HG03175 (cell line): ENCODE results near the gene POU2F1.

Experiments used
- ATAC-seq: cut with Tn5 transposase; IDR thresholded peaks from one replicate; pipeline ENCODE4 v1.9.1; 2021; ENCODE audit warnings: mild to moderate bottlenecking, moderate library complexity; ENCODE audit not compliant: unreplicated experiment

POU2F1 gene

DNA sequence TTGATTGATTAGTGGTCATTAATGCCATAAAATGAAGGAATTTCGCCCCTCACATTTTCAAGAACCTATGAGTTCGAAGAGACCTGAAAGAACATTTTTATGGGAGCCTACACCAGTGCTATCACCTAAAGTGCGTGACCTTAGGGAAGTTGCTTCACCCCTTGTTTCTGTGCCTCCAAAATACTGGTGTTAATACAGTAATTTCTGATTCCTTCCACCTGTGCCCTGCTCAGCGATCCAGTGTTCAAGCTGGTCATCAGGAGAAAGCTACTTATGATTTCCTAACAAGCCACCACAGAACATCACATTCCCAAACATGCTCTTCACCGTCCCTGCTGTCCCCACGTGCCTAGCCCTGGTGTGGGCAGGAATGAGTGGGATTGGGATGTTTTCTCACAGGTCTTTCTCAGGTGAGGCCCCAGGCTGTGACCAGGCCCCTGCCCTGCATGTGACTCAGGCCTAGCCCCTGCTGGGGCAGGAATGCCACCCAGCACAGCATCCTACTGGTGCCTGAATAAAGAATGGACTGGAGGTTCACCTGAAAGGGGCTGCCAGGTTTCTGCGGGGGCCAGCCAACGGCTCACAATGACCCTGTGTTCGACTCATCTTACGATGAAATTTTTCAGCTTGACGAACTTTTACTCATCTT is 237.4 kb downstream of the POU2F1 start:
- no peak for ATAC-seq

DNA sequence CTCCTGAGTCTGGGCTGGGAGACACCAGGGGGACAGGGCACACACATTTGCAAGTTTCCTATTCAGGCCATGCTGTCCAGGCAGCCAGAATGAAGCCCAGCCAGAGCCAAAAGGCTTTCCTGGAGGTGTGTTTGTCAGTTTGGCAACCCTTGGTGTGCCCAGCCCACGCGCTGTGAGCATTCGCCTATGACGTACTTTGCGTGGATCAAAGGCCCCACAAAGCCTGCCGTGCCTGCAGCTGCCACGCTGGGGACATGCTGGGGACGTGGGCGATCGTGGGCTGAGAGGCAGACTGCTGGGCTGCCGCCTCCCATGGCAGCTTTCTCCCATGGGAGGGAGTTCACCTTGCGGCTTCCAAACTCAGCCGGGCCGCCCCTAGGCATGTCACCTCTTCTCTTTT is 240.2 kb downstream of the POU2F1 start:
- ATAC-seq: no peak

GRCh38 chr1:167462341-167462740 is 241.7 kb downstream of the POU2F1 start:
- no peak for ATAC-seq

GRCh38 chr1:167463080-167463479 is 242.4 kb downstream of the POU2F1 start:
- ATAC-seq: no peak

GRCh38 chr1:167463875-167464575 is 243.3 kb downstream of the POU2F1 start:
- no peak for ATAC-seq

DNA sequence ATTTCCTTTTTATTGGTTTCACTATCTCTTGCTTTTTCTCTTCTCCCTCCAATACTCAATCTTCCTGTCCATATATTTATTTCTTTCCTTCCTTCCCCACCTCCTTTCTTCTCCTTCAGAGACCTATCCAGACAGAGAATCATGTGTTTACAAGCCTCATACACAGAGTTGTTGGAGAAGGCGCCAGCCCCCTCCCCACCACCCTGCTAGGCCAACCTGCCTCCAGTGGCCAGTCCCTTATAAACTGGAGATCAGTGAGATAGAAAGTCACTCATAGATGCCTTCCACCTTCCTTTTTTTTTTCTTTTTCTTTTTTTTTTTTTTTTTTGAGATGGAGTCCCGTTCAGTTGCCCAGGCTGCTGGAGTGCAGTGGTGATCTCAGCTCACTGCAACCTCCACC is 244.3 kb downstream of the POU2F1 start:
- no peak for ATAC-seq

DNA sequence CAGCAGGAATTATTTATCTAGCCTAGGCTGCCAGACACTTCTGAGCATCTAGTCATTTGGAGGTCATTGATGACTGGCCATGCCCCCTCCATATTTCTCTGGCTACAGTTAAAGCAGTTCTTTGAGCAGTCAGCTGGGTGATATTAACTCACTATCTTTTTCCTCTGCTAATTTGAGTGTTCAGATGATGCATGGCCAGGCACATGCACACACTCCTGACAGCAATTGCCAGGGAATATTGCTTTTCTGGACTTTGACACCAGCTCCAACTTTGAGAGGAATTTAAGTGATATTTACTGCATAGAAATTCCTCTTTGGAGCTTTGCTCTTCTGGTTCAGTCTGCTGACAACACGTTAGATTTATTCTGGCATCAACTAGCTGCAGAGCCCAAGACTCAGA is 245.1 kb downstream of the POU2F1 start:
- no peak for ATAC-seq

DNA sequence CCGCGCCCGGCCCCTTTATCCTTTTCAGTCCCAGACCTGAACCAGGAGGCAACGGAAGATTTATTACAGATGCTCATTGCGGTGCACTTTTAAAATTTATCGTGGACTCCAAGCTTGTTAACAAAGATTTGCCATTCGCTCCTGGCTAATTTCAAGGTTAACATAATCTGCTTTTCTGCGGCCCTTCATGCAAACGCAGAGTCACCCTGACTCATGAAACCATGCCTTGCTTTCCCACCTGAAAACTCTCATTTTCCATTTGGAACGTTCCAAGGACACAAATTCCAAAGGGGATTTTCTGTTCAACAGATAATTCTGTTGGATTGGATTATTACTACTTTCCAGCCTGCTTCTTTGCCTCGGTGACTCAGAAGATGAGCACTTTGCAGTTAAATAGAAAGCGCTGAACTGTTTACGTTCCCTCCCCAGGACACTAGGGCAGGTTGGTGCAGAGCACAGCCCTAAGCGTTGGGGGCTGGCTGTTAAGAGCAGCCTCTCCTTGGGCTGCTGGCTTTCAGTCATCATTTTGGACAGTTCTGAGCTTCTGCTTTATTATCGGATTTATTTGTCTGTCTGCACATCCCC is 246.5 kb downstream of the POU2F1 start:
- no peak for ATAC-seq

DNA sequence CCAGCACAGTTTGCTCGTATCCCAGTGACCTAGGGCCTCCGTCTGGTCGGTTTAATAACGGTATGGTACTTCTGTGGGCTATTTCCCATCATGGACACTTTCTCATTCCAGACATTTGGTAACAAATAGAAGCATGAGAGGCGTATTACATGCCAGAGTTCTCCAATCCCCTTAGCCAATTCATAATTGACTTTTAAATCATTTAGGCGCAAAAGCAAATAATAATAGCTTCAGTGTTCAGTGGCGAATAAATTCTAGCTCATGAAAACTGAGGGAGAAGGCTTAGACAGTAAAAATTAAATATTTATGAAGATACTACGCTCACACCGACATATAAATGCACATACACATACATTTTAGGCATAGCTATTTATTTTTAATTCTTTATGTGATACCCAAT is 247.1 kb downstream of the POU2F1 start:
- ATAC-seq: no peak

- no peak for ATAC-seq
Measured at GRCh38 chr1:167469280-167469965, 248.7 kb downstream of the POU2F1 start.

DNA sequence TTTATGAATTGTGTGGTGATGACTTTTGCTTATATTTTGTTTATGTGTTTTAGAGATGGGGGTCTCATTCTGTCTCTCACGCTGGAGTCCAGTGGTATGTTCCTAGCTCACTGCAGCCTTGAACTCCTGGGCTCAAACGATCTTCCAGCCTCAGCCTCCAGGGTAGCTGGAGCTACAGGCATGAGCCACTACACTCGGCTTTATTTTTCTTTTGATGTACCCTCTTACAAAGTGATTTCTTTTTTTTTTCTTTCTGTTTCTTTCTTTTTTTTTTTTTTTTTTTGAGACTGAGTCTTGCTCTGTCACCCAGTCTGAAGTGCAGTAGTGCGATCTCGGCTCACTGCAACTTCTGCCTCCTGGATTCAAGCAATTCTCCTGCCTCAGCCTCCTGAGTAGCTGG is 250.9 kb downstream of the POU2F1 start:
- no peak for ATAC-seq

DNA sequence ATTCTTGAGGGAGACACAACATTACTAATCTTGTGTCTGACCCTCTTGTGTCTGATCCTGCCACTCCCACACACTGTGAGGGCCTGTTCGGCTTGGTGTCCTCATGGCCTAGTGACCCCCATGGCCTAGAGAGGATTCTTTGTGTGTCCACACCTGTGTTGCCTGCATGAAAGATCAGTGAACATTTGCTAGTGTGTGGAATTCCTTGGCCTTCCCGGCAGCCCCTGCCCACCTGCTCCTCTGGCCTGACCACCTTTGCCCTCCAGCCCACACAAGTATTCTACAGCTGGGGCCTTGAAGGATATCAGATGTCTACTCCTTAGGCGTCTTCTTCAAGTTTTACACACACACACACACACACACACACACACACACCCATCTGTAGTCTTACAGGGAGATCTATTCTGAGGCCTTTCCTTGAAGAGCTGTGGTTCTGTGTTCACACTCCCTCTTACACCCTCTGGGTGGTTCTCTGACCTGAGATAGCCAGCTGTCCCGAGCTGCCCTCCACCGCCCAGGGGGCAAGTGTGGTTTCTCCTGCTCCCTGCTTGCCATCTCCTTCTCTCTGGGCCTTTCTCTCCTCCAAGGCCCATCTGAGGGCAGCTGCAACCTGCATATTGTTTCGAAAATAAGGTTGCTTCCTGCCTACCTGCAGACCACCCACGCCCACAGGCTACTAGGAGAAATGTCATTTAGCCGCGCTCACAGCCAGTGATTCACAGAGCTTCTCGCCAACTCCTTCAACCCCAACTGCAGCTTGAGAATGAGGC is 252.3 kb downstream of the POU2F1 start:
- ATAC-seq: no peak

GRCh38 chr1:167473761-167474160 is 253.1 kb downstream of the POU2F1 start:
- ATAC-seq: no peak

DNA sequence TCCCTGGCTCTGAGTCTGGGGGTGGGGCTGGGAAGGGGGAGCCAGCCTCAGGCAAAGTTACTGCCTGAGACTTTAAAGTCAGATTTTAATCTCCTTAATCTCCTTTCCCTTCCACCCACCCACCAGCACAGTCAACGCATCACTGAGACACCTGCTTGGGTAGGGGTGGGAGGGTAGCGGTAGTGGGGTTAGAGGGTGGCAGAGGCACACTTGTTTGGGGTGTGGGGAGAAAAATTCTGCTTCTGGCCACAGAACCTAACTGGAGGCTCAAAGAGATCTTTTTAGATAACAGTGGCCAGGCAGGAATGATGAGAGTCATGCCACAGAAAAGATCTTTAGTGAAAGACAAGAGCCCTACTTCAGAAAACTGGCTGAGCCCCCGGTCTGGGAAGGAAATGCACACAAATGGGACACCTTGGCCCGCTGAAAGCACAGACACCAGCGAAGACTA is 253.5 kb downstream of the POU2F1 start:
- no peak for ATAC-seq

DNA sequence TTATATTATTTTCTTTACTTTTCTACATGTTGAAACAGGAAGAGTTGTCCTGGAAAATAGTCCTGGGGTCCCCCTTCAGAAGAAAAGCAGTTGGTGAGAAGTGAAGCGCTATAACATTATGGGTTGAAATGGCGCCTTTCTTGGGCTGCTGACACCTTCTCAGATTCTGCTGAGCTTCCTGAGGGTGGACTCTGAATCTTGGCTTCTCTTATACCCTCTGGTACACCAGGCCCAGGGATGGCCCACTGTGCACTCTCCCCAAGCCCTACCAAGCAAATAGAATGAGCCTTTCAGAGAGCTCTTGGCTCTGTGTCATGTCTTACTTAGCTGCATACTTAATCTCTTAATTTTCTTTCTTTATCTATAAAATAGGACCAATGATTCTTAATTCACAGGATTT is 255.4 kb downstream of the POU2F1 start:
- ATAC-seq: no peak
